Thyroid gland (tissue), 4 donors: ENCODE measurements around the gene ZNF76. TPM values are rescaled to one million over a fixed set of nuclear protein-coding genes. Genes with fewer than 3 reads are reported as not detected.
"Not testable (repeated sequence)": the region's sequence is repeated elsewhere in the genome, so short reads cannot be mapped to it uniquely, and the experiment has no call there.

Experiments used
- DNase-seq, 2 donors: peaks; one replicate each; pipeline ENCODE4 v3.0.0-alpha.2; 2019
- H3K27ac ChIP-seq, 3 donors: fragments of 200-600 bp; sonication (generic); 1 replicate in 2 of 3; 2 replicates in 1 of 3; pipeline ENCODE4 v1.5.1; 2016 to 2019; ENCODE audit warnings: mild to moderate bottlenecking in 1 of 3, moderate library complexity in 1 of 3
- H3K27me3 ChIP-seq: fragments of 200-600 bp; sonication (generic); one replicate; pipeline ENCODE4 v1.5.1; 2019
- H3K36me3 ChIP-seq, 2 donors: fragments of 200-600 bp; sonication (generic); one replicate each; pipeline ENCODE4 v1.5.1; 2016 to 2019
- H3K4me1 ChIP-seq, 2 donors: fragments of 200-600 bp; sonication (generic); one replicate each; pipeline ENCODE4 v1.5.1; 2017 to 2019
- H3K4me3 ChIP-seq, 3 donors: fragments of 200-600 bp; sonication (generic); replicated peaks in 1 of 3; 1 replicate in 2 of 3; 2 replicates in 1 of 3; pipeline ENCODE4 v1.5.1; 2016; ENCODE audit warnings: mild to moderate bottlenecking in 1 of 3
- H3K9me3 ChIP-seq: fragments of 200-600 bp; sonication (generic); one replicate; pipeline ENCODE4 v1.5.1; 2017
- CTCF ChIP-seq, 6 experiments: fragments of 200-600 bp in 3 of 6; fragments of 450-650 bp in 3 of 6; sonication (generic) in 3 of 6; IDR thresholded peaks; one replicate each; pipeline ENCODE4 v1.5.1; 2016 to 2019; ENCODE audit warnings: antibody characterized with exemption in 6 of 6, mild to moderate bottlenecking in 2 of 6, inconsistent platforms in 1 of 6, moderate library complexity in 1 of 6
- POLR2A ChIP-seq, 2 donors: fragments of 450-650 bp; IDR thresholded peaks; one replicate each; pipeline ENCODE4 v1.6.1; 2017; ENCODE audit warnings: antibody characterized with exemption in 2 of 2, mild to moderate bottlenecking in 2 of 2, moderate library complexity in 1 of 2
- WGBS, 2 donors: methylation state at CpG; one replicate each; pipeline ENCODE4 v1.1.5; 2017; 5-methylcytosine and 5-hydroxymethylcytosine counted together
- intact Hi-C: fragments of 100-400 bp; cut with DNase I; formaldehyde crosslinking; loops from one replicate; pipeline ENCODE4 v1.15.1; 2023
- total RNA-seq, 4 donors: library from RNA; depleted of rRNA; stranded (reverse); fragments of >200 nt; gene quantifications; one replicate each; pipeline ENCODE4 v1.2.3, GENCODE V29; 2016

ZNF76 gene
- total RNA-seq, 4 donors from 2014 or later: 54.3 to 81.7 (median 71.6) TPM

GRCh38 chr6:35330541-35331119 lies 71.1 kb downstream of the ZNF76 start:
- DNase-seq: no peak
- WGBS, 2 donors: 96 to 97% methylated on average over 9 of the region's 9 CpGs
- no peaks in the 10 kb centered on the region for H3K9me3 ChIP-seq
- no peak overlapping the region for H3K4me3 ChIP-seq
- H3K27ac ChIP-seq: no peak overlapping the region
- no peaks in the 10 kb centered on the region for H3K36me3 ChIP-seq
- TF ChIP-seq POLR2A (IDR thresholded peaks at IDR 0.05) (no peak), CTCF (IDR thresholded peaks at IDR 0.05) (no peak)
- intact Hi-C loops: no loop called here
- no peaks in the 10 kb centered on the region for H3K4me1 ChIP-seq
- no peaks in the 10 kb centered on the region for H3K27me3 ChIP-seq

GRCh38 chr6:35332074-35332887 lies 72.7 kb downstream of the ZNF76 start:
- WGBS, 2 donors: 75 to 76% methylated on average over 8 to 9 of the region's 9 CpGs
- peak; percentile 81 to 87 for DNase-seq
- intact Hi-C loops: not testable (repeated sequence)

GRCh38 chr6:35341557-35341956 lies 82.0 kb downstream of the ZNF76 start:
- no peak for TF ChIP-seq CTCF (IDR thresholded peaks at IDR 0.05)
- TF ChIP-seq POLR2A (IDR thresholded peaks at IDR 0.05): no peak
- intact Hi-C loops: loop anchor here (5.0 kb wide), 1 partner anchor 71 kb away; no protein-coding TSS in a partner anchor
- H3K9me3 ChIP-seq: no peaks in the 10 kb centered on the region
- peaks cover 30 to 35% of the 10 kb centered on the region in 2 donors for H3K4me1 ChIP-seq
- H3K27ac ChIP-seq: peak overlapping the region in 1 of 3 donors; percentile 35
- H3K36me3 ChIP-seq: no peaks in the 10 kb centered on the region
- WGBS, 2 donors: 58 to 67% methylated on average over 13 of the region's 13 CpGs
- peak; percentile 51 to 58 for DNase-seq
- no peak overlapping the region for H3K4me3 ChIP-seq
- no peaks in the 10 kb centered on the region for H3K27me3 ChIP-seq

More at GRCh38 chr6:35332074-35332887, 72.7 kb downstream of the ZNF76 start:
- H3K27ac ChIP-seq, H3K4me3 ChIP-seq, H3K36me3 ChIP-seq, H3K27me3 ChIP-seq, H3K9me3 ChIP-seq, H3K4me1 ChIP-seq: not testable (repeated sequence)
- TF ChIP-seq CTCF (IDR thresholded peaks at IDR 0.05): peak in 3 of 6 experiments; percentile 10 to 21 (median 18)

GRCh38 chr6:35342258-35343091 lies 82.9 kb downstream of the ZNF76 start, which contains the start of gene PPARD:
Gene PPARD, plus strand, starts transcription at chr6:35342558. Its CDS starts 68,530 bp downstream, at chr6:35411088.
- Histone ChIP-seq H3K4me1 (peaks cover 35 to 41% of the 10 kb centered on the region in 2 donors), H3K27me3 (no peaks in the 10 kb centered on the region), H3K9me3 (no peaks in the 10 kb centered on the region), H3K36me3 (peaks cover 0 to 4% of the 10 kb centered on the region in 2 donors), H3K4me3 (peak within 1 kb of the TSS; percentile 78 to 95 (median 87)), H3K27ac (peak within 1 kb of the TSS; percentile 92 to 96 (median 95))
- 1% methylated on average over 6 to 42 of the region's 77 CpGs for WGBS, 2 donors
- intact Hi-C loops: loop anchor here (2.0 to 5.0 kb wide), 2 partner anchors 70 to 108 kb away; no protein-coding TSS in a partner anchor
- peak; percentile 94 to 100 (median 98) for TF ChIP-seq CTCF (IDR thresholded peaks at IDR 0.05)
- TF ChIP-seq POLR2A (IDR thresholded peaks at IDR 0.05): peak; percentile 52 to 97
- DNase-seq: peak; percentile 98 to 99
